Ecto neural progenitor cell (in vitro differentiated cells): Measurements from ENCODE around the gene F9.

Experiments used
- DNase-seq: peaks from one replicate; pipeline ENCODE4 v3.0.0-alpha.2; 2018; ENCODE audit warnings: low spot score

Gene F9

DNA sequence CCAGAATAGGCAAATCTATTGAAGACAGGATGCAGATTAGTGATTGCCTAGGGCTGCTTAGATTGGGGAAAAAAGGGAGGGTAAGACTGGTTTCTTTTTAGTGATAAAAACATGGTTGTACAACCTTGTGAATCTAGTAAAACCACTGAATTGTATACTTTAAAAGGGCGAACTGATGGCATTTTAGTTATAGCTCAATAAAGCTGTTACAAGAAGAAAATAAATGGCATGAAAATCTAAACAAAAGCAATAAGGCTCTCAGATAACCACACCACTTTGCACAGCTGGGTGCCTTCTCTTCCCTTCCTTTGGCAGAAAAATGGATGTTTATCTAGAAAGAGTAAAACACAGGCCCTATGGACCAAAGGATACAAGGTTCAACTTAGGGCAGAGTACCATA, 69.6 kb downstream of the F9 start:
- DNase-seq, result no peak
